H9 (cell line): ENCODE results near the gene PTPN22. TPM values are rescaled to one million over a fixed set of nuclear protein-coding genes. Genes with fewer than 3 reads are reported as not detected.

ENCODE experiments used
- DNase-seq: peaks from one replicate; pipeline ENCODE4 v3.0.0-alpha.2; 2017
- H2AFZ ChIP-seq: one replicate; pipeline ENCODE4 v1.6.1; 2013; ENCODE audit warnings: mild to moderate bottlenecking, low read length, control low read depth, moderate library complexity
- H2AK5ac ChIP-seq: 2 replicates; pipeline ENCODE4 v1.6.1; 2013; ENCODE audit warnings: low read length, control low read depth, mixed read lengths; ENCODE audit not compliant: insufficient read length
- H2BK120ac ChIP-seq: one replicate; pipeline ENCODE4 v1.6.1; 2013; ENCODE audit warnings: low read depth, mild to moderate bottlenecking, low read length, control low read depth, inconsistent platforms; ENCODE audit not compliant: poor library complexity, severe bottlenecking
- H2BK12ac ChIP-seq: 2 replicates; pipeline ENCODE4 v1.6.1; 2013; ENCODE audit warnings: low read length, control low read depth, mixed read lengths, low read depth; ENCODE audit not compliant: insufficient read length
- H2BK15ac ChIP-seq: 2 replicates; pipeline ENCODE4 v1.6.1; 2013; ENCODE audit warnings: low read depth, low read length, control low read depth
- H2BK20ac ChIP-seq: one replicate; pipeline ENCODE4 v1.6.1; 2013; ENCODE audit warnings: low read depth, mild to moderate bottlenecking, low read length, control low read depth, inconsistent platforms; ENCODE audit not compliant: poor library complexity, severe bottlenecking
- H2BK5ac ChIP-seq: 2 replicates; pipeline ENCODE4 v1.6.1; 2013; ENCODE audit warnings: low read length, control low read depth, mixed read lengths; ENCODE audit not compliant: insufficient read length
- H3K14ac ChIP-seq: 2 replicates; pipeline ENCODE4 v1.6.1; 2013; ENCODE audit warnings: low read length, control low read depth; ENCODE audit not compliant: insufficient read depth
- H3K18ac ChIP-seq: 2 replicates; pipeline ENCODE4 v1.6.1; 2013; ENCODE audit warnings: low read depth, mild to moderate bottlenecking, mixed read lengths, low read length, control low read depth; ENCODE audit not compliant: insufficient read length
- H3K23ac ChIP-seq: 2 replicates; pipeline ENCODE4 v1.6.1; 2013; ENCODE audit warnings: low read length, control low read depth, mixed read lengths, low read depth; ENCODE audit not compliant: insufficient read length
- H3K23me2 ChIP-seq: 2 replicates; pipeline ENCODE4 v1.6.1; 2013; ENCODE audit warnings: low read depth, mild to moderate bottlenecking, mixed read lengths, low read length, control low read depth; ENCODE audit not compliant: insufficient read length, poor library complexity, severe bottlenecking
- H3K27ac ChIP-seq: 2 replicates; pipeline ENCODE4 v1.5.1; 2013; ENCODE audit warnings: low read length, control low read depth, mixed read lengths, low read depth; ENCODE audit not compliant: insufficient read length
- H3K27me3 ChIP-seq: 2 replicates; pipeline ENCODE4 v1.6.1; 2013; ENCODE audit warnings: low read length, control low read depth, inconsistent platforms; ENCODE audit not compliant: insufficient read depth
- H3K4ac ChIP-seq: 2 replicates; pipeline ENCODE4 v1.6.1; 2013; ENCODE audit warnings: low read depth, mild to moderate bottlenecking, control low read depth, inconsistent platforms, low read length, moderate library complexity
- H3K4me1 ChIP-seq: 2 replicates; pipeline ENCODE4 v1.6.1; 2013; ENCODE audit warnings: low read length, control low read depth, inconsistent platforms; ENCODE audit not compliant: insufficient read depth
- H3K4me2 ChIP-seq: 2 replicates; pipeline ENCODE4 v1.6.1; 2013; ENCODE audit warnings: low read length, control low read depth, mixed read lengths; ENCODE audit not compliant: insufficient read length, insufficient read depth
- H3K56ac ChIP-seq: 2 replicates; pipeline ENCODE4 v1.6.1; 2013; ENCODE audit warnings: low read depth, mild to moderate bottlenecking, mixed read lengths, low read length, control low read depth; ENCODE audit not compliant: insufficient read length
- H3K79me1 ChIP-seq: 2 replicates; pipeline ENCODE4 v1.6.1; 2013; ENCODE audit warnings: low read depth, mild to moderate bottlenecking, moderate library complexity, low read length, control low read depth, inconsistent platforms; ENCODE audit not compliant: insufficient read depth, poor library complexity, severe bottlenecking
- H3K79me2 ChIP-seq: 2 replicates; pipeline ENCODE4 v1.6.1; 2013; ENCODE audit warnings: low read length, control low read depth, inconsistent platforms; ENCODE audit not compliant: insufficient read depth
- H3K9ac ChIP-seq: 2 replicates; pipeline ENCODE4 v1.6.1; 2013; ENCODE audit warnings: low read length, control low read depth, mixed read lengths; ENCODE audit not compliant: insufficient read length; ENCODE audit errors: extremely low read depth
- H3K9me3 ChIP-seq: one replicate; pipeline ENCODE4 v1.6.1; 2013; ENCODE audit warnings: low read depth, low read length, inconsistent platforms; ENCODE audit not compliant: control insufficient read depth
- H3T11ph ChIP-seq: one replicate; pipeline ENCODE4 v1.6.1; 2013; ENCODE audit warnings: mild to moderate bottlenecking, low read length, control low read depth, inconsistent platforms
- H4K20me1 ChIP-seq: one replicate; pipeline ENCODE4 v1.6.1; 2013; ENCODE audit not compliant: control insufficient read depth, insufficient read length, insufficient read depth
- H4K5ac ChIP-seq: 2 replicates; pipeline ENCODE4 v1.6.1; 2013; ENCODE audit warnings: low read depth, mild to moderate bottlenecking, mixed read lengths, low read length, control low read depth; ENCODE audit not compliant: insufficient read length
- H4K8ac ChIP-seq: replicated peaks from 2 replicates; pipeline ENCODE4 v1.6.1; 2013; ENCODE audit warnings: low read length, control low read depth, mixed read lengths, low read depth; ENCODE audit not compliant: insufficient read length
- H4K91ac ChIP-seq: 2 replicates; pipeline ENCODE4 v1.6.1; 2013; ENCODE audit warnings: low read depth, mild to moderate bottlenecking, moderate library complexity, mixed read lengths, low read length, control low read depth; ENCODE audit not compliant: insufficient read length
- H3K27ac Mint-ChIP-seq, 3 experiments: 2 replicates in 2 of 3; 3 replicates in 1 of 3; pipeline ENCODE4 v1.8.0; 2020 to 2021; ENCODE audit warnings: mixed read lengths in 3 of 3, mild to moderate bottlenecking in 1 of 3, moderate library complexity in 1 of 3
- H3K27me3 Mint-ChIP-seq: 2 replicates; pipeline ENCODE4 v1.8.0; 2021; ENCODE audit warnings: low read depth, mild to moderate bottlenecking, moderate library complexity, mixed read lengths
- H3K36me3 Mint-ChIP-seq, 3 experiments: 2 replicates in 2 of 3; 3 replicates in 1 of 3; pipeline ENCODE4 v1.8.0; 2020 to 2021; ENCODE audit warnings: low read depth in 3 of 3, mixed read lengths in 3 of 3; ENCODE audit not compliant: insufficient read depth in 1 of 3
- H3K4me1 Mint-ChIP-seq, 2 experiments: 2 replicates each; pipeline ENCODE4 v1.8.0; 2020; ENCODE audit warnings: mixed read lengths in 2 of 2
- H3K4me3 Mint-ChIP-seq, 2 experiments: 2 replicates in 1 of 2; 3 replicates in 1 of 2; pipeline ENCODE4 v1.8.0; 2020 to 2021; ENCODE audit warnings: mild to moderate bottlenecking in 2 of 2, mixed read lengths in 2 of 2, moderate library complexity in 1 of 2
- H3K9me3 Mint-ChIP-seq, 2 experiments: 2 replicates in 1 of 2; 3 replicates in 1 of 2; pipeline ENCODE4 v1.8.0; 2020; ENCODE audit warnings: mild to moderate bottlenecking in 2 of 2, mixed read lengths in 2 of 2, moderate library complexity in 1 of 2
- CTCF ChIP-seq: fragments of 200-600 bp; sonication (generic); conservative IDR thresholded peaks from 3 replicates; pipeline ENCODE4 v1.8.0; 2021; ENCODE audit warnings: antibody characterized with exemption, mild to moderate bottlenecking
- WGBS: extraction: QIAGEN DNeasy Blood & Tissue Kit; methylation state at CpG from one replicate; pipeline ENCODE4 v1.1.7; 2013; ENCODE audit warnings: missing lambda C conversion rate, low lambda C conversion rate, mixed read lengths; ENCODE audit not compliant: insufficient read length; ENCODE audit errors: extremely low coverage; 5-methylcytosine and 5-hydroxymethylcytosine counted together
- total RNA-seq: library from RNA; stranded (reverse); gene quantifications from 2 replicates; pipeline ENCODE4 v1.2.1, GENCODE V29; 2021

PTPN22 gene
- total RNA-seq, 1 experiment from 2014 or later = not detected

- H2AK5ac ChIP-seq = no peak overlapping the region
- TF ChIP-seq CTCF = no peak
- no peak overlapping the region for H3K18ac ChIP-seq
- no peaks in the 10 kb centered on the region for H3K9me3 ChIP-seq
- no peak overlapping the region for H3K4me2 ChIP-seq
- no peaks in the 10 kb centered on the region for H3K79me2 ChIP-seq
- DNase-seq = no peak
- H3K23ac ChIP-seq = no peak overlapping the region
- H3T11ph ChIP-seq = no peak overlapping the region
- H4K91ac ChIP-seq = no peak overlapping the region
- WGBS = no CpG with 5 or more reads among the region's 1 CpG
- H4K8ac ChIP-seq = no peak overlapping the region
- H3K9me3 Mint-ChIP-seq = no peaks in the 10 kb centered on the region
- H2BK5ac ChIP-seq = no peak overlapping the region
- H2BK12ac ChIP-seq = no peak overlapping the region
- H3K27me3 ChIP-seq = no peaks in the 10 kb centered on the region
- no peak overlapping the region for H2BK20ac ChIP-seq
- peaks cover 39 to 54% of the 10 kb centered on the region in 2 experiments for H3K4me1 Mint-ChIP-seq
- no peak overlapping the region for H4K5ac ChIP-seq
- H2BK15ac ChIP-seq = no peak overlapping the region
- peaks cover 15 to 25% (median 22%) of the 10 kb centered on the region in 3 experiments; a peak in 6 of 7 replicates for H3K36me3 Mint-ChIP-seq
- no peak overlapping the region for H3K4ac ChIP-seq
- no peak overlapping the region for H3K4me3 Mint-ChIP-seq
- H3K4me1 ChIP-seq = peaks cover 5% of the 10 kb centered on the region
- H2AFZ ChIP-seq = no peak overlapping the region
- H3K56ac ChIP-seq = no peak overlapping the region
- no peak overlapping the region for H3K27ac ChIP-seq
- H2BK120ac ChIP-seq = no peak overlapping the region
- H3K27me3 Mint-ChIP-seq = no peaks in the 10 kb centered on the region
- no peaks in the 10 kb centered on the region for H3K23me2 ChIP-seq
- H4K20me1 ChIP-seq = no peaks in the 10 kb centered on the region
- H3K79me1 ChIP-seq = no peaks in the 10 kb centered on the region
- H3K9ac ChIP-seq = no peak overlapping the region
- no peak overlapping the region for H3K14ac ChIP-seq
- peak overlapping the region in 1 of 3 experiments; percentile 58; a peak in 2 of 7 replicates for H3K27ac Mint-ChIP-seq
Measured at GRCh38 chr1:113770031-113770430, 101.5 kb downstream of the PTPN22 start.
